GM18951 (cell line): ENCODE measurements around the gene WDR37.

ENCODE experiments used
- POLR2A ChIP-seq: IDR thresholded peaks from 4 replicates; pipeline ENCODE4 v1.6.1; 2011; ENCODE audit warnings: mild to moderate bottlenecking; ENCODE audit not compliant: insufficient read length, insufficient read depth; ENCODE audit errors: extremely low read depth
- in situ Hi-C: fragments of 300-500 bp; cut with MboI; formaldehyde crosslinking; loops from one replicate; pipeline ENCODE4 v1.12.0; 2022; ENCODE audit warnings: low sequenced_read_pairs, mixed read lengths, inconsistent platforms; ENCODE audit not compliant: unreplicated experiment

The WDR37 gene

GRCh38 chr10:1120801-1121211, 64.6 kb downstream of the WDR37 start:
- in situ Hi-C loops, result no loop called here
- TF ChIP-seq POLR2A, result no peak

DNA sequence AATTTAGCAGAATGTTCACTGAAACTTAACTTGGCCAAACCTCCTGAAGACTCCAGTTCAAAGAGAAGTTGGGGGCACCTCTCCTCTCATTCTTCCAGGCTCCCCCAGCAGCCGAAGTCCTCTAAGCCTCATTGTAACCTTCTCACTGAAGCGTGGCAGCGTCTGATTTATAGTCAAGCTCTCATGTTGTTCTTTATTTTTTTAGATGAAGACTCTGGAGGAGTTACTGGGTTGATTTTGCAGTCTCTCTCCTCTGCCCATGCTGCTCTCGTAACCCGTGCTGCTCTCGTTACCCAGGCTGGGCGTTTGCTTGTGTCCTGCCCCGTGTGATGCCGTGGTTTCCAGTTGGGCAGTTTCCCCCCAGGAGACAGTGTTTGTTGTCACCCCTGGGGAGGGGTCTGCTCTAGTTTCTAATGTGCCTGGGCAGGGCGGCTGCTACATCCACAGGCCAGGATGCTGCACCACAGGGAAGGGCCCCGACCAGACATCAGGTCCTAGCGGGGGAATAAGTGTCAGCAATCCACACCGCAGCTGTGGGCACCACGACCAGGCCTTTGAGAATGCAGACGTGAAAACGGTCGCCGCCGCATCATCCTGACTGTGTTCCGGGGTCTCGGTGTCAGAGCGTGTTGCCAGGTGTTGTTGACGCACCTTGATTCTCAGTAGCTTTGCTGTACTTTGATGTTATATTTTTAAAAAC, 65.2 kb downstream of the WDR37 start:
- TF ChIP-seq POLR2A, result no peak
- in situ Hi-C loops, result no loop called here

DNA sequence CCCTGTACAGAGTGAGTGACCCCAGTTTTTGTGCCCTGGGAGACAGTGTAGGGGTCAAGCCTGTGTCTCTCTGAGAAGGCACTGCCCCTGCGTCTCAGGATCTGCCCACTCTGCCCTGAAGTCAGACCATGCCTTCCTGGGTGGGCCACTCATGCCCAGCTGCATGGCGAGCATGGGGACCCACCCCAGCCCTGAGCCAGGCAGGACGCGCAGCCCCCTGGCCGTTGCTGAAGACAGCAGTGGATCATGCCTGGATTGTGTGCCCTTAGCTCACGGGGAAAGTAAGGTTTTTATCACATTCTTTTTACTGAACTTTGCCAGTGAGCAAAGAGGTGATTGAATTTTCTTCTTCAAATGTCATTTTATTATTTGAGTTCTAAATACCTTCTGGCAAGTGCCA, 66.2 kb downstream of the WDR37 start:
- in situ Hi-C loops, result no loop called here
- TF ChIP-seq POLR2A, result no peak

- in situ Hi-C loops, result no loop called here
- TF ChIP-seq POLR2A, result no peak
Observed at GRCh38 chr10:1123198-1123597, 67.0 kb downstream of the WDR37 start.

DNA sequence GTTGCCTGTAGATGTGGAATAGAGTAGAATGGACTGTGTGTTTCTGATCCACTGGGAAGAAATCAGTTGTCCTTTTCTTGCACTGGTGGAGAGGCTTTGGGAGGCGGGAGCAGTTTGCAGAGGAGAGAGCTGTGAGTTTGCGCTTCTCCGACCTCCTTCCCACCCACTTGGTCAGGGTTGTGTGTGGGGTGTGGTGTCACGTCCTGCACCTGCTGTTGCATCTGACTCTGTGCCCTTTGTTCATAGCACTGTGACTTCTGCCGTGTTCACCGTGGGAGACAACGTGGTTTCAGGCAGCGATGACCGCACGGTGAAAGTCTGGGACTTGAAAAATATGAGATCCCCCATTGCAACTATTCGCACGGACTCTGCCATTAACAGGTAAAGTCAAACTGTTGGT, 67.8 kb downstream of the WDR37 start:
- no peak for TF ChIP-seq POLR2A
- in situ Hi-C loops, result no loop called here

DNA sequence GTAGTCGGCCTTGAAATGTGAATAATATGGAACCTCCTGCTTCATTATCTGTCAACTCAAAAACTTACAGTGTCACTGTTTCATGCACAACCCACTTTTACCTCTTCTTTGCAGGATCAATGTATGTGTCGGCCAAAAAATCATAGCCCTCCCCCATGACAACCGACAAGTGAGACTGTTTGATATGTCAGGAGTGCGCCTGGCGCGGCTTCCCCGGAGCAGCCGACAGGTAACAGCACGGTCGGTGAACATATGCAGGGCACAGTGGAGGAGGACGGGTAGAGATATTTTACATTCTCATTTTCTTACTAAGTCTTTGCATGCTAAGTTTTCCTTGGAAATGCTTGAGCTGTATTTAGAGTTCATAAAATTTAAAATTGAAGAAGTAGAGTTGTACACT, 68.6 kb downstream of the WDR37 start:
- TF ChIP-seq POLR2A, result no peak
- in situ Hi-C loops, result no loop called here

DNA sequence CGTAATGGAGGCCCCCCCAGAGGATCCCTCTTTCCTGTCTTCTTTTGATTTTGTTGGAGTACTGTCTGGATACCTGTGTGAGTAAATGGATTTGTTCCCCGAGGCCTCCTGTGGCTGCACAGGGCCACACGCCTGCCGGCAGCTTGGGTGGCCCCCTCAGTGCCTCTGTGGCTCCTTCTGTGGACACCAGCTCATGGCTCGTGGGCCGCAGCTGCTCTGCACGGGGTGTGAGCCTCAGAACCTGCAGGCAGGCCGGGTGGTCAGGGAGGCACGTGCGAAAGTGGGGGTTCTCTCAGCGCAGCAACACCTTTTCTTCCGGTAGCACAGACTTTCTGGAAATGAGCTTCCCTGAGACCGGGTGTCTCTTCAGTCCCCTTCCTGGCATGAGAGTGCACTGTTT, 70.3 kb downstream of the WDR37 start:
- in situ Hi-C loops, result no loop called here
- TF ChIP-seq POLR2A, result no peak

DNA sequence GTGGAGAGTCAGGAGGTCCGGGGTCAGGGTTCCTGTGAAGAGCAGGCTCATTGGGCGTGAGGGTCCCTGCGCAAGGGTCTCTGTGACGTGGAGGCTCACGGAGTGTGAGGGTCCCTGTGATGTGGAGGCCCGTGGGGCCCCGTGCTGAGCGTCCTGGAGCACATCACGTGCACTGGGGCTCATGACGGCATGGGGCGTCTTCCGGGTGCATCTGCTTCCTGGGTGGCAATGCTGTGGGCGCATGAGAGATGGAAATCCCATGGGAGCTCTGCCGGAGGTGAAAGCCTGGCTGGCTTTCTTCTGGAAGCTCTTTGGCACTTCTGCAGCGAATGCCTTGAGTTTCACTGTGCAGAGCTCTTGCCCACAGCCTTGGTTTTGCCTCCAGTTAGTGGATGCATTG, 71.4 kb downstream of the WDR37 start:
- in situ Hi-C loops, result no loop called here
- TF ChIP-seq POLR2A, result no peak

DNA sequence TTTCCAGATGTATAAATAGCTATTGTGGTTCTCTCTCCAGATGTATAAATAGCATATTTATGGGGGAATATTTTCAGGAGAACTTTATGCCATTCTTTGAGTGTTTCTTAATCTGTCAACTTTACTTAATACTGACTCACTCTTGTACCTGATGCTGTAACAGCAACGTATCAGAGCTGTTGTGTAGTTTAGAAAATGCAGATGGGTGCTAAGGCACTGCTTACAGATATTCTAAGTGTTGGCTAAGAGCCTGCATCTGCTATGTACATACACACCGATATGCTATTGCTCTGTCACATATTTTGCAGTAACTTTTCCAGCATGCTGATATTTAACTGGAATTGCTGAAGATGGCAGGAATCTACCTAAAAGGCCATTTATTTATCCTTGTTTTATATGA, 71.9 kb downstream of the WDR37 start:
- TF ChIP-seq POLR2A, result no peak

GRCh38 chr10:1128649-1129048, 72.5 kb downstream of the WDR37 start:
- in situ Hi-C loops, result no loop called here

More for the DNA sequence above, 71.9 kb downstream of the WDR37 start:
- in situ Hi-C loops, result no loop called here

GRCh38 chr10:1130226-1130625, 74.0 kb downstream of the WDR37 start:
- in situ Hi-C loops, result no loop called here
- TF ChIP-seq POLR2A, result no peak

More at GRCh38 chr10:1128649-1129048, 72.5 kb downstream of the WDR37 start:
- TF ChIP-seq POLR2A, result no peak

DNA sequence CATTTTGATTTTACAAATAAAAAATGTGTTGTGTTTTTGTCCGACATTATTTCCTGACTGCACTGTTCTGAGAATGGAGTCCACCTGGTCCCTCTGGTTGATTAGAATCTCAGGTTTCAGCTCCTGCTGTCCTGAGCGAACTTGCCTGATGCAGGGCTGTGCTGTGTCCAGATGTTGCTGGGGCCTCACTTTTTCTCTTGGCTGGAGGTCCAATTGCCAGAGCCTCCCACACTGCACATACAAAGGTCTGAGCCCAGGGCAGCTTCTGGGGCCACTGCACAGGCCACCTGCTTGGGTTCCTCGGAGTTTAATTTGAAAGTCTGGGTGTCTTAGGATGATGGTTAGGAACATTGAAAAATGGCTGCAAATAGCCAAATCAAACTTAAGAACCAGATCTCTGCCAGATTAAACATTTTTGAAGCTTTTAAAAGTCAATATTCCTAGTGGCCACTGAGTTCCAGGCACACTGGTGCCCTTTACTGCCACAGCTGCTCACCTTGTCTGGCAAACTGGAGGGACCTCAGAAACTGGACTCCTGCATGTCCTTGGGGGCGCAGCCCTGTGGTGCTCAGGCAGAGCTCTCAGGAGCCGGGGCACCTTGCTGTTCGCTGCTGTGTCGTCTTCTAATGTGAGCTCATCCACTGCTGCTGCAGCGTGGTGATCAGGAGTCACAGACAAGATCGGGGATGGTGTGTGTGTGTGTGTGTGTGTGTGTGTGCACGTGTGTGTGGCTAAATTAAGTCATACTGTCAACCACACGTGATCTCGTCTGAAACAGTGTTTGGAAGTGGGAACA, 75.0 kb downstream of the WDR37 start:
- in situ Hi-C loops, result no loop called here
- no peak for TF ChIP-seq POLR2A

- no peak for TF ChIP-seq POLR2A
- in situ Hi-C loops, result no loop called here
Observed at GRCh38 chr10:1132584-1132983, 76.4 kb downstream of the WDR37 start.

GRCh38 chr10:1133495-1134045, 77.4 kb downstream of the WDR37 start:
- no peak for TF ChIP-seq POLR2A
- in situ Hi-C loops, result no loop called here
